Activated gamma-delta T cell treated with Interleukin-2 at 50 U/mL for 16 hours (primary cell): ENCODE data around the gene RRP36.

Experiments
- DNase-seq: peaks from one replicate; pipeline ENCODE4 v3.0.0-alpha.2; 2020

Gene RRP36

GRCh38 chr6:43074847-43075669 lies 53.6 kb downstream of the RRP36 start:
- DNase-seq: no peak

- DNase-seq: no peak
These were observed 54.4 kb downstream of the RRP36 start, which contains the start of gene PTK7 for GRCh38 chr6:43075670-43076463. TSS of gene PTK7 (plus strand) at chr6:43076314. CDS start at chr6:43076489, 175 bp downstream.

- DNase-seq: no peak
These were observed 55.3 kb downstream of the RRP36 start for GRCh38 chr6:43076464-43077332.

- no peak for DNase-seq
These were observed 55.9 kb downstream of the RRP36 start for GRCh38 chr6:43077333-43077809.

- DNase-seq: no peak
These were observed 56.6 kb downstream of the RRP36 start for GRCh38 chr6:43077981-43078511.

GRCh38 chr6:43078691-43079090 lies 57.3 kb downstream of the RRP36 start:
- no peak for DNase-seq
